Endothelial cell of umbilical vein (primary cell): ENCODE data around the gene PLEKHH1. TPM values are rescaled to one million over a fixed set of nuclear protein-coding genes. Genes with fewer than 3 reads are reported as not detected.

Experiments
- BruUV-seq: library from RNA; stranded (reverse); fragments of 400-500 nt; replicated peaks from 2 replicates; lab custom pipeline; 2021; lab: Mats Ljungman, UMichigan
- CTCF ChIA-PET: fragments of 300-600, 350-600 bp; sonication (Branson Sonifier 250); formaldehyde crosslinking; loops from one replicate; lab custom pipeline; 2021; ENCODE audit warnings: antibody characterized with exemption, inconsistent platforms; lab: Charles Lee
- POLR2A ChIA-PET: fragments of 300-600, 350-600 bp; sonication (Branson Sonifier 250); formaldehyde crosslinking; loops from one replicate; lab custom pipeline; 2021; ENCODE audit warnings: antibody characterized with exemption, inconsistent platforms; lab: Charles Lee
- DNase-seq: peaks from one replicate; pipeline ENCODE4 v3.0.0-alpha.2; 2011; ENCODE audit warnings: low read depth, low spot score
- FAIRE-seq: peaks from 2 replicates; lab custom pipeline; 2011; peaks lifted over from hg19 to GRCh38; lab: Jason Lieb, UNC
- H2AFZ ChIP-seq: 2 replicates; pipeline ENCODE4 v1.6.0; 2012; ENCODE audit warnings: low read depth, low read length, control low read depth, inconsistent platforms
- H3K27ac ChIP-seq: 2 replicates; pipeline ENCODE4 v1.5.1; 2011; ENCODE audit warnings: low read depth, mild to moderate bottlenecking, control low read depth, low read length, moderate library complexity; ENCODE audit not compliant: insufficient read depth
- H3K27me3 ChIP-seq, 2 experiments: 2 replicates each; pipeline versions ENCODE4 v1.6.0 to v1.6.1; 2011; ENCODE audit warnings: low read length in 2 of 2, mixed read lengths in 1 of 2; ENCODE audit not compliant: control insufficient read depth in 2 of 2, insufficient read depth in 2 of 2
- H3K36me3 ChIP-seq, 2 experiments: 2 replicates in 1 of 2; 3 replicates in 1 of 2; pipeline ENCODE4 v1.5.1; 2011; ENCODE audit warnings: low read length in 2 of 2, mild to moderate bottlenecking in 1 of 2, moderate library complexity in 1 of 2; ENCODE audit not compliant: control insufficient read depth in 2 of 2, insufficient read depth in 2 of 2; ENCODE audit errors: extremely low read depth in 1 of 2
- H3K4me1 ChIP-seq: 3 replicates; pipeline ENCODE4 v1.5.1; 2011; ENCODE audit warnings: mild to moderate bottlenecking, low read length; ENCODE audit not compliant: control insufficient read depth, insufficient read depth; ENCODE audit errors: extremely low read depth
- H3K4me2 ChIP-seq: 2 replicates; pipeline ENCODE4 v1.6.1; 2011; ENCODE audit warnings: low read length, control low read depth, mixed read lengths; ENCODE audit not compliant: insufficient read depth
- H3K4me3 ChIP-seq, 3 experiments: fragments of 200-600 bp in 1 of 3; sonication (generic), shearing (Covaris generic) in 1 of 3; replicated peaks in 1 of 3; 2 replicates each; pipeline ENCODE4 v1.5.1; 2011 to 2016; ENCODE audit warnings: control low read depth in 3 of 3, low read length in 3 of 3, mild to moderate bottlenecking in 2 of 3, inconsistent platforms in 1 of 3, low read depth in 1 of 3, moderate library complexity in 1 of 3; ENCODE audit not compliant: insufficient read depth in 1 of 3
- H3K79me2 ChIP-seq: 2 replicates; pipeline ENCODE4 v1.6.0; 2012; ENCODE audit warnings: low read length, inconsistent platforms; ENCODE audit not compliant: control insufficient read depth, insufficient read depth
- H3K9ac ChIP-seq: replicated peaks from 2 replicates; pipeline ENCODE3; 2011; ENCODE audit warnings: low read length, control low read depth; ENCODE audit not compliant: insufficient read depth; ENCODE audit errors: extremely low read depth
- H3K9me1 ChIP-seq: replicated peaks from 3 replicates; pipeline ENCODE4 v1.6.0; 2011; ENCODE audit warnings: mild to moderate bottlenecking, low read length; ENCODE audit not compliant: control insufficient read depth, insufficient read depth; ENCODE audit errors: extremely low read depth
- H3K9me3 ChIP-seq: replicated peaks from 2 replicates; pipeline ENCODE4 v1.5.1; 2012; ENCODE audit warnings: low read length, inconsistent platforms; ENCODE audit not compliant: control insufficient read depth, insufficient read depth
- H4K20me1 ChIP-seq: replicated peaks from 2 replicates; pipeline ENCODE3; 2011; ENCODE audit warnings: mild to moderate bottlenecking, low read length; ENCODE audit not compliant: control insufficient read depth, insufficient read depth; ENCODE audit errors: extremely low read depth
- CTCF ChIP-seq, 2 donors: IDR thresholded peaks; 1 replicate in 1 of 2; 2 replicates in 1 of 2; pipeline ENCODE4 v1.5.1; 2011; ENCODE audit warnings: low read length in 2 of 2, mild to moderate bottlenecking in 2 of 2, moderate library complexity in 2 of 2, control low read depth in 1 of 2, inconsistent platforms in 1 of 2, low read depth in 1 of 2; ENCODE audit not compliant: insufficient read depth in 1 of 2; ENCODE audit errors: extremely low read depth in 1 of 2
- EZH2 ChIP-seq: IDR thresholded peaks from 2 replicates; pipeline ENCODE4 v1.6.1; 2012; ENCODE audit warnings: borderline replicate concordance, low read depth, mild to moderate bottlenecking, moderate library complexity, low read length, inconsistent platforms; ENCODE audit not compliant: severe bottlenecking
- FOS ChIP-seq: IDR thresholded peaks from 2 replicates; pipeline ENCODE4 v1.6.1; 2011; ENCODE audit warnings: mild to moderate bottlenecking, low read length, moderate library complexity, borderline replicate concordance; ENCODE audit not compliant: insufficient read depth
- GATA2 ChIP-seq: IDR thresholded peaks from 2 replicates; pipeline ENCODE4 v1.7.0; 2011; ENCODE audit warnings: low read depth, mild to moderate bottlenecking, moderate library complexity, mixed read lengths, low read length; ENCODE audit not compliant: insufficient read length, insufficient read depth
- JUN ChIP-seq: IDR thresholded peaks from 2 replicates; pipeline ENCODE4 v1.6.1; 2011; ENCODE audit warnings: borderline replicate concordance, low read depth; ENCODE audit not compliant: insufficient read length, insufficient read depth
- MYC ChIP-seq: IDR thresholded peaks from one replicate; pipeline ENCODE4 v1.6.1; 2011; ENCODE audit warnings: mild to moderate bottlenecking, low read depth, low read length
- POLR2A ChIP-seq: IDR thresholded peaks from 2 replicates; pipeline ENCODE4 v1.6.1; 2012; ENCODE audit warnings: low read depth, mild to moderate bottlenecking, control low read depth, low read length
- POLR2AphosphoS5 ChIP-seq: IDR thresholded peaks from 2 replicates; pipeline ENCODE4 v1.6.1; 2012; ENCODE audit warnings: low read depth, mild to moderate bottlenecking, control low read depth, low read length, moderate library complexity; ENCODE audit not compliant: insufficient read depth
- dilution Hi-C: fragments of 300-500 bp; cut with MboI; formaldehyde crosslinking; loops from one replicate; pipeline ENCODE4 v1.15.0; 2019; ENCODE audit warnings: low sequenced_read_pairs; ENCODE audit not compliant: extremely low pct_ligation_motif_present
- intact Hi-C: fragments of 100-400 bp; cut with micrococcal nuclease; formaldehyde crosslinking; loops from one replicate; pipeline ENCODE4 v1.10.0; 2022
- polyA plus RNA-seq, 4 experiments: library from polyadenylated mRNA; depleted of rRNA in 3 of 4; stranded (reverse) in 3 of 4; unstranded in 1 of 4; fragments of >200 nt; gene quantifications; 2 replicates each; pipeline versions ENCODE4 v1.2.1 to v1.2.3, GENCODE V29; 2011 to 2012; ENCODE audit warnings: missing spikeins in 1 of 4
- total RNA-seq: library from RNA; stranded (reverse); gene quantifications from 2 replicates; pipeline ENCODE4 v1.2.3, GENCODE V29; 2021
- TF ChIP-seq, protein P1 (sequence below): IDR thresholded peaks from 2 replicates; pipeline ENCODE4 v1.6.1; 2011; ENCODE audit not compliant: insufficient read depth, insufficient read length

PLEKHH1 gene
- total and polyA plus RNA-seq, 2 donors (not counting 3 experiments of a cell fraction or from before 2014, with no cell fraction given) = 0.17 to 0.71 TPM

GRCh38 chr14:67572608-67573007 lies 39.5 kb downstream of the PLEKHH1 start:
- Histone ChIP-seq H2AFZ (no peak overlapping the region), H3K9me1 (no peaks in the 10 kb centered on the region), H3K79me2 (no peaks in the 10 kb centered on the region), H3K36me3 (no peaks in the 10 kb centered on the region), H4K20me1 (no peaks in the 10 kb centered on the region), H3K27me3 (peaks cover 0 to 3% of the 10 kb centered on the region in 2 experiments), H3K27ac (no peak overlapping the region), H3K4me2 (no peak overlapping the region), H3K9me3 (no peaks in the 10 kb centered on the region), H3K9ac (no peak overlapping the region), H3K4me1 (no peaks in the 10 kb centered on the region), H3K4me3 (no peak overlapping the region)
- TF ChIP-seq POLR2AphosphoS5 = no peak
- ChIA-PET CTCF (interaction anchor here (0.8 to 6.4 kb wide), 11 partner anchors 9 to 144 kb away, joined by 3 to 336 read pairs (median 30); partner anchors contain the start of gene PLEKHH1), POLR2A (no interaction called here)
- FAIRE-seq (no peak), DNase-seq (no peak)
- dilution Hi-C loops (no loop called here), intact Hi-C loops (no loop called here)
- BruUV-seq = no TSS peak

DNA sequence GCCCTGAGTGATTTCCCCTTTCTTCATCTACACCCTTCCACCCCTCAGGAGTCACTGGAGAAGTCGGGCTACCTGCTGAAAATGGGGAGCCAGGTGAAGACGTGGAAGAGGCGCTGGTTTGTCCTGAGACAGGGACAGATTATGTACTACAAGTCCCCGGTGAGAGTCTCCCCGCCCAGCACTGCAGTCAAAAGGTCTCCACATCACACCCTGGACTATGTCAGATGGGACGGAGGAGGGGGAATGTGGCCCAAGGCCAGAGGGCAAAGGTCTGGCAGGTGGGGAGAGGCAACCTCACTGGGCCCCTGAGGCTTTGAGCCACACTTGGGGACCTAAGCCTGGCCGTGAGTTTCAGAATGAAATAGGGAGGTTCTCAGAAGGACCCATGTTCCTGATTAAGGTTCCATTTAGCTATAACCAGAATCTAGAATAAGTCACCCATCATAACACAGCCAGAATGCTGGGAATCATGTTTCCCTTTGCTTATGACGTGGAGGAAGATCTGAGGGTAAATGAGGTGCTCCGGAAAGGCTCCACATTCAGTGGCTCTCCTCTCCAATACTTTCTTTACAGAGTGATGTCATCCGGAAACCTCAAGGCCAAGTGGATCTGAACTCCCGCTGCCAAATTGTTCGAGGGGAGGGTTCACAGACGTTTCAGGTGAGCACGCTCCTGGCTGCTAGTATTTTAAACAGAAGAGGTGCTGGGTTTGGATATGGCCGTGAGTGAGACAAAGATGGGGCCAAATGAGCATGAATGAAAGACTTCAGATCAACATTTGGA lies 40.3 kb downstream of the PLEKHH1 start:
- intact Hi-C loops (no loop called here), dilution Hi-C loops (no loop called here)
- H3K9ac ChIP-seq = no peak overlapping the region
- no peaks in the 10 kb centered on the region for H3K36me3 ChIP-seq
- no peaks in the 10 kb centered on the region for H3K9me1 ChIP-seq
- CTCF ChIA-PET = interaction anchor here (1.4 to 6.4 kb wide), 4 partner anchors 8 to 145 kb away, joined by 7 to 336 read pairs (median 160); no protein-coding TSS in a partner anchor
- H3K79me2 ChIP-seq = no peaks in the 10 kb centered on the region
- no peak overlapping the region for H3K4me3 ChIP-seq
- no peak for TF ChIP-seq FOS
- TF ChIP-seq, protein P1, sequence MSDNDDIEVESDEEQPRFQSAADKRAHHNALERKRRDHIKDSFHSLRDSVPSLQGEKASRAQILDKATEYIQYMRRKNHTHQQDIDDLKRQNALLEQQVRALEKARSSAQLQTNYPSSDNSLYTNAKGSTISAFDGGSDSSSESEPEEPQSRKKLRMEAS = no peak
- no peak for TF ChIP-seq POLR2A
- no peak for TF ChIP-seq GATA2
- TF ChIP-seq POLR2AphosphoS5 = no peak
- no peak for TF ChIP-seq CTCF (IDR thresholded peaks at IDR 0.05; ENCODE audit: extremely low read depth in 1 of 2, insufficient read depth in 1 of 2, low read depth in 1 of 2, low read length in 2 of 2)
- no peak for TF ChIP-seq EZH2
- TF ChIP-seq JUN = no peak
- no peak for TF ChIP-seq MYC
- POLR2A ChIA-PET = no interaction called here
- H2AFZ ChIP-seq = no peak overlapping the region
- peaks cover 0 to 1% of the 10 kb centered on the region in 2 experiments for H3K27me3 ChIP-seq
- DNase-seq (no peak), FAIRE-seq (no peak)
- no peak overlapping the region for H3K4me2 ChIP-seq
- no peaks in the 10 kb centered on the region for H3K4me1 ChIP-seq
- no peak overlapping the region for H3K27ac ChIP-seq
- H4K20me1 ChIP-seq = no peaks in the 10 kb centered on the region
- BruUV-seq = no TSS peak
- H3K9me3 ChIP-seq = no peaks in the 10 kb centered on the region
